Measurements from ENCODE around the gene KCNJ1.

Gene KCNJ1

DNA sequence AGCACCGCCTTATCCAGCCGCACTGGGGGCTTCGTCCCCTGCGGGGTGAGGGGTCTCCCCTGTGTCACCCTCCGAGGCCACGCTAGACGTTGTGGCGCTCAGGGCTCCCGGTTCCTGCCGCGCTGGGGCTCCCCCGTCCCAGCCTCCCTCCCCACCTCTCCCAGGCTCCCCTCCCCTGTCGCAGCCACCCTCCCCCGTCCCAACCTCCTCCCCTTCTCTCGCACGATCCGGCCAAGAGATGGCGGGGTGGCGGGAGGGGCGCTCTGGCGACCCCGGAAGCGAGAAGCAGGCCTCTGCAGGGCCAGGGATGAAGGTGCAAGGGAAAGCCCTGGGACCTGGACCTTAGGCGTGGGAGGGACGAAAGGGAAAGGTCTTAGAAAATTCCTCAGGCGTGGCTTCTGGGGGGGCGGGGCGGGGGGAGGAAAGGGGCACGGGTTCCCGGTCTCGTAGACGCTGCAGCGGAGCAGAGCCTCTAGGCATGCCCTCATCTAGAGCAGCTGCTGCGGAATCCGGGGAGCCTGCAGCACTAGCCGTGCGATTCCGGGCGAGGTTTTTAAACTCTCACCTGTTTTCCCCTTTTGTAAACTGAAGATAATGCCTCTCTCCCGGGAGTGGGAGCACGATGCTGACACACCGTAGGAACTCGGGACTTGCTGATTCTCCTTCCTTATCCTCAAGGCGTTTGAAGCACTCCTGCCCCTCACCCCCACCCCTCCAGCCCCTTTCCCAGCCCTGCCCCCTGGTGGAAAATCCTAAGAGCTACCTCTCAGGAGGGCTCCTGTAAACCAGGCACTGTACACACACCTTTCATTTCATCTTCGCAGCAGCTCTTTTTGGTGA is 38.5 kb upstream of the KCNJ1 start:
- TF ChIP-seq ZNF274 (IDR thresholded peaks at IDR 0.05; ENCODE audit: low read depth, low read length) = no peak
- peak overlapping the region; percentile 31; the same call in 1 of the 2 replicates for H3K4me3 ChIP-seq (ENCODE audit: low read length)

DNA sequence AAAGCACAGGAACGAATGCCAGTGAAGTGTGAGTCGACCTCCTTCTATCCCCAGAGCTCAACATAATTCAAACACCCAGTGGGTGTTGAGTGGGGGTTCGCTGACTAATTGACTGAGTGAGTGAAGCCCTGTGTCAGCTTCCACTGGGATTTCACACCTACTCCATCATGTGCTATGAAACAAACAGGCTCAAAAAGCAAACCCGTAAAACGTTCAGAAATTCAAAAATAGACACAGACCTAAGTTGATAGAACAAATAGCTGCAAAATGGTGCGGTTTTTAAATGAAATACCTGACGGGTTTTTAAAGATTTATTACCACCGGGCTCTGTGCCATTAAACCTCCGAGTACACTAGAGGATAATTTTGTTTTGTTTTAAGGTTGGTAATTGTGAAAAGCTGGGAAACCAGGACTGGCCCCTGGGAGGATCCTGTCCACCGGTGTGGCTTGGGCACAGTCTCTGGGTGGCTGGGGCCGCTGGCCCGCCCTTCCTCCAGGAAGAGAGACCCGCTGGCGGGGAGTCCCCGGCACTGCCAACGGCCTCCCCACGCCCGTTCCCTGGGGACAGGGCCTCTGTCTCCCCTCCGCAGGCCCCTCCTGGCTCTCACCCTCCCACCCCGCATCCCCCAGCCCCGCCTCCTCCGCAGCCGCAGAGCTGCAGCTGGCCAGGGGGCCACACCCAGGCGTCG is 37.7 kb upstream of the KCNJ1 start:
- H3K4me3 ChIP-seq (ENCODE audit: low read length) = no peak overlapping the region
- TF ChIP-seq ZNF274 (IDR thresholded peaks at IDR 0.05; ENCODE audit: low read depth, low read length) = no peak

DNA sequence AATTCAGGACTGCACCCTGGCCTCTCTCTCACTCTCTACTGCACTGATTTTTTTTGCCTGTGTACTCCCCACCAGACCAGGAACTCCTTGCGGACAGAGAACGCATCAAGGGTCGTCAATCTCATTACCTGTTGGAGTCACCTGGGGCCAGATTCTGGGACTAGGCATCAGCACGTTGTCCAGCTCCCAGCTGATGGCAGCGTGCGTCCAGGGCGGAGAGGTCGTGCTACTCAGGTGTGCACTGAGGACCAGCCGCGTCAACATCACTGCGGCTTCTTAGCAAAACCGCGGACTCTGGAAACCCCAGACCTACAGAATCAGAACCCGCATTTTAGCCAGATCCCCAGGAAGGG is 37.2 kb upstream of the KCNJ1 start:
- TF ChIP-seq ZNF274 (IDR thresholded peaks at IDR 0.05; ENCODE audit: low read depth, low read length) = no peak
- no peak overlapping the region for H3K4me3 ChIP-seq (ENCODE audit: low read length)

DNA sequence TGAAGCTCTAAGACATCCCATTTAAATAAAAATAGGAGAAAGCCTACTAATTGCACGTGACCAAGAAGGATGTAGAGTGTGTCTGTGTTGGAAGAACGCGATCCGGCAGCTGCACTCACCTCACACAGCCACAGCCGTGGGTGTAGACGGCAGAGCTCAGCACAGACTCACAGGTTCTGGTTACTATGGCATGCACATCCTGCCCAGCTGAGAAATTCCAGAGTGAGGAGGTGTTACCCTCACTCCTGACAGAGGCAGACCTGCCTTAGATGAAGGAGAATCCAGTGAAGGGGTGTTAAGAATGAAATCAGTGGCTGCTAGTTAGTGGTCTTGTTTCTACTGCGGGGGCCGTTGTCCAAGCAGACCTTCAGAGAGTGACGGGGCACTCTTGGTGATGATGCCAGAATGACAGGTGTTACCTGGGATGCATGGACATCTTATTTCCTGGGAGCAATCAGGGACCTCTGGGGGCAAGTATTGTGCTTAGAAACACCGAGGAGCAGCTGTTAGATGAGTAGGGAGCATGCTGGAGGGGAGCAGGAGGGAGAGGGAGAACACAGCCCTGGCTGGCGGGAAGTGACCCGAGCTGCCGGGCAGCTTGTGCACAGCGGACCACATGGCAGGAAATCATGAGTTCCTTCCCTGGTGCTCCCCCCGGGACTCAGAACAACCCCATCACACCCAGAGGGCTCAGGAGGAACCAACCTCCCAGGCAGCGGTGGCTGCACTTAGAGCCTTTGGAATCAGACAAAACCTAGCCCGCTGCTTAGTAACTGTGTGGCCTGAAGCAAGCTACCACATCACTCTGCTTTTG is 36.4 kb upstream of the KCNJ1 start:
- no peak for TF ChIP-seq ZNF274 (IDR thresholded peaks at IDR 0.05; ENCODE audit: low read depth, low read length)
- no peak overlapping the region for H3K4me3 ChIP-seq (ENCODE audit: low read length)

DNA sequence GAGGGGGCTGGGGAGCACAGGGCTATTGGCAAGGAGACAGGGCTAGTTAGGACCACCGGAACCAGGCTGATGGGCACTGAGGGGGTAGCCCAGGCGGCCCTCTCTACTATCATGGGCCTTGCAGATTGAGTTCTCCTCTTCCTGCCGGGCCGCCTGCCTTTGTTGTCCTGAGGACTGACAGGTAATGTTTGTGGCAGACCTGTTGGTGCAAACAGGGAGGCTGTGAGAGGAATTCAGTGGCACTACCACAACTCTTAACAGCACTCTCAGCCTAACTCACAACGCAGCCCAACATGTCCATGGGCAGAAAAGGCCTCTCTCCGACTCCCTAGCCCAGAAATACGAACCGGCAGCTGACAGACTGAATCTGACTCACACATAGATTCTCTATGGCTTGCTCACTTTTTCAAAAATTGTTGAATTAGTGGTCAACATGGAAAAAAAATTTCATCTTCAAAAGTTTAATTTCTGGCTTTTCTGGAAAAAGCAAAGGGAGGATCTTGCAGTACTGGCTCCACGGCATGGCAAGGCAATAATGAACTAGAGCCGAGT is 35.5 kb upstream of the KCNJ1 start:
- H3K4me3 ChIP-seq (ENCODE audit: low read length) = no peak overlapping the region
- no peak for TF ChIP-seq ZNF274 (IDR thresholded peaks at IDR 0.05; ENCODE audit: low read depth, low read length)

DNA sequence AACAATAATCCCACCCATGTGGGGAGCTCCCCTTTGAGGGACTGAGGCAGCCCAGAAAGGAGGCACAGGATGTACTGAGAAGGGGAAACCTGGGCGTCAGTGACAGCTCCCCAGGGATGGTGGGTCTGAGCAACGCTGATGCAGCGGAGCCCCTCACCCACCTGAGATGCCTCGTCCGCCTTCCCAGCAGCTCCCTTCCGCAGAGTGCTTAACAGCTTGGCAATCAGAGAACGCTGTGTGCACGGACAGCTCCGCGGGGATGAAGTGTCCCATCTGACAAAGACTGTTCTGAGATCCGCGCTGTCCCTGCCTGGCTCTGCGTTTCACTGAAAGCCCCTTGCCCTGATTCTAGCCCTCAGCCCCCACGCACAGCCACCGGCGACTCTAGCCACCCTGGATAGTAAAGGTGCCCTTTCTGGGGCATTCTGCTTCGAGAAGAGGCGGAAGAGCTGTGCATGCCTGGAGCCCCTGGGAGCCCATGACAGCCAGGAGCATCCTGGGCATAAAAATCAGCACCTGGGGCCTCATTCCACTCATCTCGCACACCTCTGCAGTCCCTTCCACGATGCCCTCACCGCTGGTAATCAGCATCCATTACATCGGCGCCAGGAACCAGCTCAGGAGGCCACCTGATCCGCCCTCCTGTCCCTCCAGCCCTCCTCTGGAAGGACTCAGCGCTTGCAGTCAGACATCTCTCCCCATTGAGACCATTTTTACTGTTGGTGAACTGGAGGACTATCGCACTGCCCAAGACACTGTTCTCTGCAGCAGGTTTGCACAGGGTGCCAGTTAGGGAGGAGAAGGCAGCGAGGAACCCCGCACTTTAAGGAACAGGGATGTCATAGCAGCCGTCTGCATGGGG is 34.8 kb upstream of the KCNJ1 start:
- no peak overlapping the region for H3K4me3 ChIP-seq (ENCODE audit: low read length)
- TF ChIP-seq ZNF274 (IDR thresholded peaks at IDR 0.05; ENCODE audit: low read depth, low read length) = no peak

DNA sequence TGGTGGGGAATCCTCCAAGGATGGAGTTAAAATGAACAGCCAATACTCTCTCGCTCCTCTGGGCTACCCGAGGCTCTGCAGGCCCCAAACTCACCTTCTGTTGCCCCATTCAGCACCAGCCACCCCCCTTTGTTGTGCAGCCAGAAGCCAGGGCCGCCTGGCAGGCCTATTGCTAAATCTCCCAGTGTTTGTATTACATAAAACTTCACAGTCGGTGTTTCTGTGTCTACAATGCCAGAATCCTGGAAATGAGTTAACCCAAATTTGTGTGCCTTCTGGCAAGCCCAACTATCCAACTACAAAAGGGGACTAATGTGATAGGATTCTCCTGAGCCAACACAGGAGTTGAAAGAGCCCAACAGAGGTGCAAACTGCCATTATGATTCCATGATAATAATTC is 33.4 kb upstream of the KCNJ1 start:
- H3K4me3 ChIP-seq (ENCODE audit: low read length) = no peak overlapping the region
- TF ChIP-seq ZNF274 (IDR thresholded peaks at IDR 0.05; ENCODE audit: low read depth, low read length) = no peak

DNA sequence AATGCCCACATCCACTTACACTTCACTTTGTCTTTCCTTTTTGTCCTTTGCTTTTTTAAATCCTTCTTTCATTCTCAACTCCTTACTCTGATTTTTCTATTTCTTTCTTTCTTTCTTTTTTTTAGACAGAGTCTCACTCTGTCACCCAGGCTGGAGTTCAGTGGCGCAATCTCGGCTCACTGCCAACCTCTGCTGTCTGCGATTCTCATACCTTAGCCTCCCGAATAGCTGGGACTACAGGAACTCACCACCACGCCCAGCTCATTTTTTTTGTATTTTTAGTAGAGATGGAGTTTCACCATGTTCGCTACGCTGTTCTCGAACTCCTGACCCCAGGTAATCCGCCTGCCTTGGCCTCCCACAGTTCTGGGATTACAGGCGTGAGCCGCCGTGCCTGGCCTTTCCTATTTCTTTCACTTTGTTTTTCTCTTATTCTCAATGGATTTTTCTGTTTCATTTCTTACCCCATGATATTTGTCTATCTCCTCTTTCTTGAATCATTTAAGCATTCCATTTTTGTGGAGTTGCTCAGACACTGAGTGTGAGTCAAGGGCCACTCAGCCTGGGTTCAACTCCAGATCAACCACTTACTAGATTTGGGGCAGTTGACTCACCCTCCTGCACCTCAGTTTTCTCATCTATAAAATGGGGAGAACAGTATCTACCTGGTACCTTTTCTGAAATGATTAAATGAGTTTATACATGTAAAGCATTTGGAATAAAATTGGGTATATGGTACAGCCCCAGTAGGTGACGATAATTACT is 31.7 kb upstream of the KCNJ1 start:
- no peak overlapping the region for H3K4me3 ChIP-seq (ENCODE audit: low read length)
- no peak for TF ChIP-seq ZNF274 (IDR thresholded peaks at IDR 0.05; ENCODE audit: low read depth, low read length)

DNA sequence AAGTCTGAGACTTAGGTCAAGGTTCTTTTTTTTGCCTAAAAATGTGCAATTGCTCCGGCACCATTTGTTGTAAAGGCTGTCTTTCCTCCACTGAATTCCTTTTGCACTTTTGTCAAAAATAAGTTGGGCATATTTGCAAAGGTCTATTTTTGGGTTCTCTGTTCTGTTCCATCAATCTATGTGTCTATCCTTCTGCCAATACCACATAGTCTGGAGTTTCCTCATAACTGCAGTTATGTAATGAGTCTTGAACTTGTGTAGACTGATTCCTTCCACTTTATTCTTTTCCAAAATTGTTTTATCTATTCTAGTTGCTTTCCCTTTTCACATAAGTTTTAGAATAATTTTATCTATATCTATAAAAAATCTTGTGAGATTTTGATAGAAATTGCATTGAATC is 30.7 kb upstream of the KCNJ1 start:
- H3K4me3 ChIP-seq (ENCODE audit: low read length) = no peak overlapping the region
- no peak for TF ChIP-seq ZNF274 (IDR thresholded peaks at IDR 0.05; ENCODE audit: low read depth, low read length)

DNA sequence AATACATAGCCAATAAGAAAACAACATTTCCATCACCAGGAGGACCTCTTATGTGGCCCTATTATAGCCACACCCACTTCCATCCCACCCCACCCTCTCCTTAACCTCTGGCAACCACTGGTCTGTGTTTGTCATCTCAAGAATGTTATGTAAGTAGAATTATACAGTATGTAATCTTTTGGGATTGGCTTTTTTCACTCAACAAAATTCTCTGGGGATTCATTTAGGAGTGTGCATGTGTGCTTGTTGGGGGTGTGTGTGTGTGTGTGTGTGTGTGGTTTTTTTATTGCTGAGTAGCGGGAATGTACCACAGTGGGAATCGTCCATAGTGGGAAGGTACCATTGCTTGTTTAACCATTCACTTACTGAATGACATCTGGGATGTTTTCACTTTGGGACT is 29.3 kb upstream of the KCNJ1 start:
- no peak overlapping the region for H3K4me3 ChIP-seq (ENCODE audit: low read length)
- TF ChIP-seq ZNF274 (IDR thresholded peaks at IDR 0.05; ENCODE audit: low read depth, low read length) = no peak

DNA sequence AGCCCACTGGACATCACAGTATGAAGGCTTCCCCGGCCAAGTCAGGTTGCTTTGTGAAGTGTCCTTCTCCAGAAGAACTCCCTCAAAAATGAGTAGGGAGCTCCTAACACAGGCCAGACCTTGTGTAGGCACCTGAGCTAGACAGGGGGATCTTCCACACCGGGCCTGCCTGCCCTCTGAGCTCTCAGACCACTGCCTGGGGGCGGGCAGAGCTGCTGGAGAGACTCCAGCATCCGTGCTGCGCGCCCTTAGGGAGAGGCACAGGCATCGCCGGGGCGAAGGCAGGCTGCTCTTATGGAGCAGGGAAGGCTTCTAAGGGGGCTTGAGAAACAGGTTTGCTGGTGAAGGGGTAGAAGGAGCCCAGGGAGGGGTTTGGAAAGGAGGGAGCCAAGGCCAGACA is 28.4 kb upstream of the KCNJ1 start:
- H3K4me3 ChIP-seq (ENCODE audit: low read length) = no peak overlapping the region
- no peak for TF ChIP-seq ZNF274 (IDR thresholded peaks at IDR 0.05; ENCODE audit: low read depth, low read length)

DNA sequence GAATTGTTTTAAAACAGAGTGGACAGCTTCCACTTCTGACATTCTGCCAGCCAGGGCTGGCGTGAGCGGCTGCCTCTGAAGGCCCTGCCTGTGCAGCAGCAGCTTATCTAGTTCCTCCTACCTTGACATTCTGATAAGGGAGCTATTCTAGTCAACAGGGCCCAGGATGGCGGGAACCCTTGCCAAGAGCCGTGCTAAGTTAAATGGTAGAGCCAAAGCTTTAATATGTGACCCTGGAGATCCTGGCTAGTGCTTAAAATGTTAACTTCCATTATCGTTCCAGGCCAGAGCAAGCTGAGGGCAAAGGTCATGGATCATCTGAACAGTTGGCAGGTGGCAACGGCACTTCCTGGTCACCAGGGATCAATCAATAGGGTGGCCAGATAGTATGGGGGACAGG is 27.6 kb upstream of the KCNJ1 start:
- no peak for TF ChIP-seq ZNF274 (IDR thresholded peaks at IDR 0.05; ENCODE audit: low read depth, low read length)
- no peak overlapping the region for H3K4me3 ChIP-seq (ENCODE audit: low read length)

DNA sequence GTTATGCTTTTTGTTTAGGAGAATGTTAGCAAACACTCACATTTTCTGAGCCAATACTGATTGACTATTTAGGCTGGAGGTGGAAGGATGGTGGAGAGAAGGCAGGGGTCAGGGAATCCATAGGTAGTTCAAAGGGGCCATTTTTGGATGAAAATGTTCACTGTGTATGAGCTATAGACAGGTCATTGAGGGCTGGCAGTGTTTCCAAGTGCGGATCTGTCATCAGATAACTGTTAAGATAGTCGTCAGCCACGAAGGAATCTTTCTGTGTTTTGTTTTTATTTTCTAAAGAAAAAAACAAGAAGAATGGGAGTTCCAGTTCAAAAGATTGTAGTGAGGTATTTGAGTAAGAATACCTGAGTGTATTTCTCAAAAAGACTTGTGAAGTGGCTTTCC is 27.2 kb upstream of the KCNJ1 start:
- H3K4me3 ChIP-seq (ENCODE audit: low read length) = no peak overlapping the region
- no peak for TF ChIP-seq ZNF274 (IDR thresholded peaks at IDR 0.05; ENCODE audit: low read depth, low read length)
